OCI-LY7 (cell line): Measurements from ENCODE around the gene SORCS1. TPM values are rescaled to one million over a fixed set of nuclear protein-coding genes. Genes with fewer than 3 reads are reported as not detected.

Experiments
- BruUV-seq: library from RNA; stranded (reverse); fragments of 400-500 nt; replicated peaks from 2 replicates; lab custom pipeline; 2021; lab: Mats Ljungman, UMichigan
- CTCF ChIA-PET: fragments of 300-600 bp; sonication (Branson Sonifier 250); formaldehyde crosslinking; loops from one replicate; lab custom pipeline; 2022; ENCODE audit warnings: antibody characterized with exemption; ENCODE audit not compliant: unreplicated experiment; lab: Charles Lee
- POLR2A ChIA-PET: fragments of 300-600 bp; sonication (Branson Sonifier 250); formaldehyde crosslinking; loops from one replicate; lab custom pipeline; 2022; ENCODE audit warnings: antibody characterized with exemption; lab: Charles Lee
- DNase-seq: peaks from one replicate; pipeline ENCODE4 v3.0.0-alpha.2; 2015; ENCODE audit warnings: low spot score
- H2AFZ ChIP-seq: fragments of 200-600 bp; sonication (generic), shearing (Covaris generic); 2 replicates; pipeline ENCODE4 v1.6.1; 2014; ENCODE audit warnings: mild to moderate bottlenecking, antibody characterized with exemption, low read length, moderate library complexity
- H3K27ac ChIP-seq: fragments of 200-600 bp; sonication (generic); 2 replicates; pipeline ENCODE4 v1.5.1; 2014; ENCODE audit warnings: mixed run types, low read depth, mild to moderate bottlenecking, moderate library complexity, low read length, inconsistent platforms; ENCODE audit not compliant: poor library complexity, severe bottlenecking
- H3K36me3 ChIP-seq: fragments of 200-600 bp; sonication (generic); 2 replicates; pipeline ENCODE4 v1.6.1; 2014; ENCODE audit warnings: mild to moderate bottlenecking, antibody characterized with exemption, low read length, moderate library complexity, mixed read lengths; ENCODE audit not compliant: insufficient read depth
- H3K4me1 ChIP-seq: fragments of 200-600 bp; sonication (generic); 2 replicates; pipeline ENCODE4 v1.5.1; 2014; ENCODE audit warnings: mild to moderate bottlenecking, low read length; ENCODE audit not compliant: insufficient read depth, poor library complexity, severe bottlenecking
- H3K4me2 ChIP-seq: fragments of 200-600 bp; sonication (generic); 2 replicates; pipeline ENCODE4 v1.6.1; 2014; ENCODE audit warnings: mild to moderate bottlenecking, low read length
- H3K4me3 ChIP-seq: fragments of 200-600 bp; sonication (generic); 2 replicates; pipeline ENCODE4 v1.5.1; 2014; ENCODE audit warnings: mild to moderate bottlenecking, low read depth, low read length; ENCODE audit not compliant: poor library complexity, severe bottlenecking
- H3K79me2 ChIP-seq: fragments of 200-600 bp; sonication (generic); 2 replicates; pipeline ENCODE4 v1.6.1; 2016; ENCODE audit warnings: low read depth, mild to moderate bottlenecking, low read length, moderate library complexity, mixed read lengths; ENCODE audit not compliant: insufficient read depth
- H3K9me2 ChIP-seq: fragments of 200-600 bp; sonication (generic); 2 replicates; pipeline ENCODE4 v1.6.1; 2016; ENCODE audit warnings: mild to moderate bottlenecking, low read length, mixed read lengths; ENCODE audit not compliant: insufficient read depth
- H3K9me3 ChIP-seq: fragments of 200-600 bp; sonication (generic); 2 replicates; pipeline ENCODE4 v1.6.1; 2014; ENCODE audit warnings: mild to moderate bottlenecking, mixed run types, low read length, mixed read lengths
- H4K20me1 ChIP-seq: fragments of 200-600 bp; sonication (generic); 2 replicates; pipeline ENCODE4 v1.6.1; 2014; ENCODE audit warnings: mild to moderate bottlenecking, antibody characterized with exemption, low read length, moderate library complexity, mixed read lengths; ENCODE audit not compliant: insufficient read depth
- CTCF ChIP-seq: fragments of 200-600 bp; sonication (generic); conservative IDR thresholded peaks from 2 replicates; pipeline ENCODE4 v1.5.1; 2014; ENCODE audit warnings: mild to moderate bottlenecking, antibody characterized with exemption, low read length, moderate library complexity, mixed read lengths
- EZH2phosphoT487 ChIP-seq: fragments of 200-600 bp; sonication (generic); IDR thresholded peaks from 2 replicates; pipeline ENCODE4 v1.6.1; 2018; ENCODE audit warnings: low read depth, borderline replicate concordance, mild to moderate bottlenecking, mixed run types, antibody characterized with exemption, low read length, moderate library complexity, mixed read lengths
- intact Hi-C: fragments of 100-400 bp; cut with micrococcal nuclease; formaldehyde crosslinking; loops from one replicate; pipeline ENCODE4 v1.10.0; 2022; ENCODE audit not compliant: unreplicated experiment
- total RNA-seq, 2 experiments: library from RNA; depleted of rRNA in 1 of 2; stranded (reverse); fragments of >200 nt in 1 of 2; shearing (Covaris generic) in 1 of 2; gene quantifications; 2 replicates each; pipeline ENCODE4 v1.2.3, GENCODE V29; 2014 to 2022

SORCS1 gene
- total RNA-seq, 2 experiments from 2014 or later, result not detected

- Histone ChIP-seq H3K36me3 (no peaks in the 10 kb centered on the region), H3K4me2 (no peak overlapping the region), H4K20me1 (no peaks in the 10 kb centered on the region), H3K79me2 (no peaks in the 10 kb centered on the region), H3K9me3 (no peaks in the 10 kb centered on the region), H3K4me3 (no peak overlapping the region), H3K27ac (no peak overlapping the region), H3K4me1 (no peaks in the 10 kb centered on the region), H2AFZ (no peak overlapping the region), H3K9me2 (no peaks in the 10 kb centered on the region)
- no peak for DNase-seq
- intact Hi-C loops, result no loop called here
- BruUV-seq, result no TSS peak
- ChIA-PET POLR2A (no interaction called here), CTCF (no interaction called here)
- TF ChIP-seq EZH2phosphoT487 (no peak), CTCF (no peak)
Measured at GRCh38 chr10:106894692-106895091, 269.8 kb downstream of the SORCS1 start.

GRCh38 chr10:106877574-106877973 is 286.9 kb downstream of the SORCS1 start:
- TF ChIP-seq CTCF (no peak), EZH2phosphoT487 (no peak)
- Histone ChIP-seq H3K4me1 (no peaks in the 10 kb centered on the region), H3K27ac (no peak overlapping the region), H3K9me2 (no peaks in the 10 kb centered on the region), H3K9me3 (no peaks in the 10 kb centered on the region), H4K20me1 (no peaks in the 10 kb centered on the region), H2AFZ (no peak overlapping the region), H3K79me2 (no peaks in the 10 kb centered on the region), H3K36me3 (no peaks in the 10 kb centered on the region), H3K4me3 (no peak overlapping the region), H3K4me2 (no peak overlapping the region)
- intact Hi-C loops, result no loop called here
- DNase-seq, result no peak
- ChIA-PET POLR2A (no interaction called here), CTCF (no interaction called here)
- BruUV-seq, result no TSS peak

- BruUV-seq, result no TSS peak
- Histone ChIP-seq H3K36me3 (no peaks in the 10 kb centered on the region), H3K4me3 (no peak overlapping the region), H2AFZ (no peak overlapping the region), H3K27ac (no peak overlapping the region), H3K4me2 (no peak overlapping the region), H3K9me3 (no peaks in the 10 kb centered on the region), H3K79me2 (no peaks in the 10 kb centered on the region), H3K4me1 (no peaks in the 10 kb centered on the region), H4K20me1 (no peaks in the 10 kb centered on the region), H3K9me2 (no peaks in the 10 kb centered on the region)
- ChIA-PET CTCF (no interaction called here), POLR2A (no interaction called here)
- intact Hi-C loops, result no loop called here
- TF ChIP-seq EZH2phosphoT487 (no peak), CTCF (no peak)
- no peak for DNase-seq
Measured at GRCh38 chr10:106874604-106874889, 290.0 kb downstream of the SORCS1 start.
